Peyer's patch (tissue), 4 donors: Measurements from ENCODE around the gene NOS1.

ENCODE experiments used
- CTCF ChIP-seq, 6 experiments: fragments of 450-650 bp in 4 of 6; fragments of 200-600 bp in 2 of 6; sonication (generic) in 1 of 6; IDR thresholded peaks; one replicate each; pipeline ENCODE4 v1.5.1; 2017 to 2019; ENCODE audit warnings: antibody characterized with exemption in 6 of 6, mild to moderate bottlenecking in 3 of 6, moderate library complexity in 1 of 6
- POLR2A ChIP-seq, 2 donors: fragments of 450-650 bp; IDR thresholded peaks; one replicate each; pipeline ENCODE4 v1.5.1; 2017; ENCODE audit warnings: antibody characterized with exemption in 2 of 2, mild to moderate bottlenecking in 2 of 2, moderate library complexity in 2 of 2

- TF ChIP-seq POLR2A (IDR thresholded peaks at IDR 0.05) (no peak), CTCF (IDR thresholded peaks at IDR 0.05) (no peak)
These were observed 143.3 kb downstream of the NOS1 start for GRCh38 chr12:117218149-117218548.
